HG03575 (cell line): ENCODE data around the gene TIRAP.

Experiments
- ATAC-seq: cut with Tn5 transposase; IDR thresholded peaks from one replicate; pipeline ENCODE4 v1.9.1; 2021; ENCODE audit not compliant: unreplicated experiment, insufficient number of reproducible peaks, low FRiP score; ENCODE audit errors: extremely low read depth

The TIRAP gene

DNA sequence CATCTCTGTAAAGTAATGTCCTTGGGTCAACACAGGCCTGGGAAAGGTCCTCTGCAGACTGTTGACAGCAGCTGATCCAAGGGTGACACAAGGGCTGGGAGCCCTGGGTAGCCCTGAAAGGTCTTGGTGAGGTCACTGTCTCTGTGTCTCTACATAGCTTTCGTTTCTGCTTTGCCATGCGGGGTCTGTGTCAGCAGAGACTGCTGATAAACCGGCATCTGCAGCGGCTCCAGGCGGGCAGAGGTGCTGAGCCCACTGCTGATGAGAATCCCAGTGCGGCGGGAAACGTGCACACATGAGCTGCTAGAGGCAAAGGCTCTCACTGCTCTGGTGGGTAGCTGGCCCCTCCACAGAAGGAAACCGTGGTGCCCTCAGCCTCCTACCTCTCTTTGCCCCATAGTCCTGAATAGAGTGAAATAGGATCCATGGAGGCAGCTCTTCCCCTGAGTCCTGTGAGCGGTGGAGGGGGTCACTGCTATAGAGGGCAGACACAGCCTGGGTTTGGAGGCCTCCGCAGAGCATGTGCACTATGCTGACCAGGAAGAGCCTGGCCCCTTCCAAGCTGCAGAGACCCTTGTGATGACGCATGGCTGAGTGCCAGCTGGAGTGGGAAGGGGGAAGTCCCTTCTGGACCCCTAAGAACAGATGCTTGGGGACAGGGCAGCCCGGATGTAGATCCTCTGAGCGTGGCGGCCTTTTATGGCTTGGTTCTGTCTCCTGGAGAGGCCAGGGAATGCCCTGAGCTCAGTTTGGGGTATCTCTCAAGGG lies 54.8 kb downstream of the TIRAP start:
- no peak for ATAC-seq

DNA sequence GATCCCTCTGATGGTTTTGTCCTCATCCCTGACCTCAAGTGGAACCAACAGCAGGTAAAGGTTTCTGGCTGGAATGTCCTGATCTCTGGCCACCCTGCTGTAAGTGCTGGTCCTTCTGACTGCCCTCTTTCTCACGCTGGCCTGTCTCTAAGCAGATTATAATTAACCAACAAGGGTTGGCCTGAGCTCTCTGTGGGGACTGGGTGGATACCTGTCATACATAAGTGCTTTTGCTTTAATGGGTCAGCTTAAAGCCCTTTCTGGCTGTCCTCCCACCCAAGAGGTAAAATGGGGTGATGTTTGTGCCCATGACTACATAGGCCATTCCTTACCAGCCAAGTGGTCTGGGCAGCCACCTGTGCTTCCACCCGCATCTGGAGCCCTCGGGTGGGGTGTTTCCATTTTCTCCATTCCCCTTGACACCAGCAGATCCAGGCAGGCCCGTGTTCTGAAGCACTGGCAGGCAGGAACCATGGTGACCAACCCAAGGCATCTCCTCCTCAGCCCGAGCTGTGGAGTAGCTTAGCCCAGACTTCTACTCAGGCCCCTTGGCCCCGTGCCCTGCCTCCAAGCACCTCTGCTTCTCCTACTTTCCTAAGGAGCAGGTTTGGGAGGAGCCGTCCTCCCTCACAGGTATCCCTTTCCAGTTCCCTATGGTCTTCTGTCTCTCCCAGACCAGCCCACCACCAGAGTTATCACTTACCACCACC lies 55.6 kb downstream of the TIRAP start:
- no peak for ATAC-seq

DNA sequence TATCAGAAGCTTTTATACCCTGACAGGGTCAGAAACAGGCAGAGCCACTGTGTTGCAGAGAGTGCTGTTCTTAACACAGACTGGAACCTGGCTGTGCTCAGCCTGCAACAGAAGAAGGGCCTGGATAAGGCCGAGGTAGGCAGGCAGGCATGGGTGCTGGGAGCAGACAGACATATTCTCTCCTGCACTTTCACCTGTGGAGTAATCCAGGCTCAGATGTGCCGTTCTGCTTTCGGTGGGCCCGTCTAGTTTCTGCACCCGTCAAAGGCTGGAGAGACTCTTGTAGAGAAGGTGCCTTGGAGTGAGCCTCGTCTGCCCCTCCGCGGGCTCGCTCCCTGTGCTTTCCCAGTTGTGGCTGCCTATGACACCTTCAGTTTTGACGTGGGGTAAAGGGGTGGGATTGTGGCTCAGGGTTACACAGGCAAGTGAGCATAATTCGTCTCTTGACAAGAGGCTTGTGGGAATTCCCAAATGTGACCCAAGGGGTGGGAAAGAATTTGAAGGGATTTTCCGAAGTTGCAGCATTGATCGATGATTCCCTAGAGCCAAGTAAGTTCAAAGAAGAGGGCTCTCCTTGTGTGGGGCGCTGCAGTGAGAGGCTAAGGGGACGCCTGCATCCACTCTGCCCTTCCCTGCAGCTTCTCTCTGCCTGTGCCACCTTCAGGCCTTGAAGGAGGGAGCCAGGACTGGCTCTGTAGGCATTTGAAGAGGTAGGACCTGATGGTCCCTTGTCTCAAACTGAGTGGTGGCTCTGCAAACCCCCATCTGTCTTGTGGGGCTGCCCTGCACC lies 56.4 kb downstream of the TIRAP start:
- no peak for ATAC-seq

DNA sequence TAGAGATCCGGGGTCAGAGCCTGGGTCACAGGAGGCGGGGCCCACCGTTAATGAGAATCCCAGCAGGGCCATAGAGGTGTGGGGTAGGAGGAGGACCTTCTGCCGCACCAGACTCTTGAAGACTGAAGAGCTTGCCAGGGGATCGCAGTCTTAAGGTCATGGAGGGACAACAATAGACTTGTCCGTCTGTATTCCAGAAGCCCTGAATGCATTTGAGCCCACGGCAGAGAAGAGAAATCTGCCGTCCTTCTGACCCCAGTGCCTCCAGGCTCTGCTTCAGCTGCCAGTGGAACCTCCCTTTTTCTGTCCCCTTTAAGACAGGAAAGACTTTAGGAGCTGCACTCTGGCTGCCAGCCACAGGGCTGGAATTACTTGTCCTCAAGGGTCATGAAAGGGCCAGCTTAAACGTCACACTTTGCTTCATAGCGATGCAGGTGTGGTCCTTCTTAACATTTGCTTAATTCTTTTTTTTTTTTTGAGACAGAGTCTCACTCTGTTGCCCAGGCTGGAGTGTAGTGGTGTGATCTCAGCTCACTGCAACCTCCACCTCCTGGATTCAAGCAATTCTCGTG lies 57.1 kb downstream of the TIRAP start:
- ATAC-seq: no peak

DNA sequence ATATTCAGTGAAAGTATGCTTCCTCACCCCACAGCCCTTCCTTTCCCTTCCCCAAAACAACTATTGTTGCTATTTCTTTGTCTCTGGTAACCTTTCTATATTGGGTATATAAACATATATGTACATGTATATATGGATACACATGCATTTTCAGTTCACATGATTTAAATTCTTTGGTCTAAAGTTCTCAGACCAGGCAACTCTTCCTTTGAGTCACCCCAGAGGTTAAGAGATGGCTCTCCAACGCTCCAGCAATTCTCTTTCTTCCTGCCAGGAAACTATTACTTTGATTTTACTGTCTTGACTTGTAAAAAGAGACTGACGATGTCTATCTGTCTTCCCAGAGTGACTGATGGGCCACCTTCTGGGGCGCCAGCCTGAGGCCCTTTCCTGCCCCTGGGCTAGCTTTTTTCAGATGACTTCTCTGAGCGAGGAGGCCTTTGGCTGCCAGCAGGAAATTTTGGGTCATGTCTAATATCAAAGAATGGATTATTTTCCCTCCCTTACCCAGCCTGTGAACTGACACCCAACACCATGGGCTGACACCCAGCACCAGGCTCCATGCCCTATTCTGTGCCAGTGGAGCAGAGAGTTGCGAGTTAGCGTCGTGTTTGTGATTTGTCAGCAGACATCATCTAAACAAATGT lies 58.2 kb downstream of the TIRAP start:
- no peak for ATAC-seq

DNA sequence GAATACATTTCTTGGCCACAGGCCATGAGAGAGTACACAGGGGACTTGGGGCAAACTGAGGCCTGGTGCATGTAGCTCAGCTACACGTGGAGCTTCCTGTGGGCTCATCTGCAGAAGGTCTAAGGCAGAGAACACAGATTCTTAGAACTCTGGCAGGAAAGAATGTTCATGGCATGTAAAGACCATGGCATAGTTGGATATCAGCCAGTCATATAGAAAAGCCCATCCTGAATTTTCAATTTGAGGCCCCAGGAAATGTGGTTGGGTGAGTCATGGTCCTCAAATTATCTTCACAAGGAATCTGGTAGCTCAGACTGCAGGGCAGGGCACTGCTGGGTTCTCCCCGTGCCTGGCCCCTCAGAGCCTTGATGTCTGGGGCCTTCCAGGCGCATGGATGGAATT lies 58.9 kb downstream of the TIRAP start:
- no peak for ATAC-seq

DNA sequence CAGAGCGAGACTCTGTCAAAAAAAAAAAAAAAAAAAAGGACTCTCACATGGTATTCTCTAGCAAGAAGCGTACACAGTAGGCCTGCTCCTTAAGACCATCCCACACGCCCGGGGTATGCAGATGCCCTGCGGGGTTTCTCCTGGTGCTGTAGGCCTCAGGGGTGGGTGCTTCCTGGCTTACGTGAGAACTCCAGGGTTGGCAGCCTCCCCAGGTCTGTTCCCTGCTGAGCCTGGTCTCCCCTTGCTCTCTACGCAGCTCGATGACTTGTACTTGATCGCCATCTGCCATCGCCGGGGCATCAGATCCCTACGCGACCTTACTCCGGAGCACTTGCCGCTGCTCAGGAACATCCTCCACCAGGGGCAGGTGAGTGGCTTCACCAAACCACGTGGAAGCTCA lies 60.2 kb downstream of the TIRAP start:
- ATAC-seq: no peak
